HG03575 (cell line): ENCODE measurements around the gene IL3RA.
A peak's percentile ranks its signal among the peaks of the same experiment; 100 is the strongest.
"Not testable (repeated sequence)": the region's sequence is repeated elsewhere in the genome, so short reads cannot be mapped to it uniquely, and the experiment has no call there.

Experiments used
- ATAC-seq: cut with Tn5 transposase; IDR thresholded peaks from one replicate; pipeline ENCODE4 v1.9.1; 2021; ENCODE audit not compliant: unreplicated experiment, insufficient number of reproducible peaks, low FRiP score; ENCODE audit errors: extremely low read depth

IL3RA gene

DNA sequence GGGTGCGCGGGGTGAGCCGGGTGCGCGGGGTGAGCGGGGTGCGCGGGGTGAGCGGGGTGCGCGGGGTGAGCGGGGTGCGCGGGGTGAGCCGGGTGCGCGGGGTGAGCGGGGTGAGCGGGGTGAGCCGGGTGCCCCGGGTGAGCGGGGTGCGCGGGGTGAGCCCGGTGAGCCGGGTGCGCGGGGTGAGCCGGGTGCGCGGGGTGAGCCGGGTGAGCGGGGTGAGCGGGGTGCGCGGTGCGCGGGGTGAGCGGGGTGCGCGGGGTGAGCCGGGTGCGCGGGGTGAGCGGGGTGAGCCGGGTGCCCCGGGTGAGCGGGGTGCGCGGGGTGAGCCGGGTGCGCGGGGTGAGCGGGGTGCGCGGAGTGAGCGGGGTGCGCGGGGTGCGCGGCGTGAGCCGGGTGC is 29.8 kb downstream of the IL3RA start:
- ATAC-seq: not testable (repeated sequence)

DNA sequence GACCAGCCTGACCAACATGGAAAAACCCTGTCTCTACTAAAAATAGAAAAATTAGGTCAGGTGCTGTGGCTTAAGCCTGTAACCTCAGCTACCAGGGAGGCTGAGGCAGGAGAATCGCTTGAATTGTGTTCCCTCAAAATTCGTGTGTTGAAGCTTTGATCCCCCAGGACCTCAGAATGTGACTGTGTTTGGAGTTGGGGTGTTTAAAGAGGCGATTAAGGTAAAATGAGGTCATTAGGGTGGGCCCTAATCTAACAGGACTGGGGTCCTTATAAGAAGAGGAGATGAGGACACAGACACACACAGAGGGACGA is 31.8 kb downstream of the IL3RA start:
- ATAC-seq: no peak

DNA sequence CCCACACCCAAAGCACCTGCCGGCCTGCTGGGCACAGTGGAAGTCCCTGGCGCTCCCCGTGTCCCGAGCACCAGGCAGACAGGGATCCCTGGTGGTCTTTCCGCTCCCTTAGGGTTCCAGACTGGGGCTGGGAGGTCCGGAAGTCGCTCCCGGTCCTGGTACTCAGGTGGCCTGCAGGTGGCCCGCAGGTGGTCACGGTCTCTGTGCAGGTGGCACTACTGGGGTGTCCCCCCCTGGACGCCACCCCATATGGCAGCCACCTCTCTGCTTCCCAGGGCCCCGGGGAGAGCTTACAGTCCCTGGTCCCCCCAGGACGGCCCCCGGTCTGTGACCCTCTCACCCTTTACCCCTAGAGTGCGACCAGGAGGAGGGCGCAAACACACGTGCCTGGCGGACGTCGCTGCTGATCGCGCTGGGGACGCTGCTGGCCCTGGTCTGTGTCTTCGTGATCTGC is 41.7 kb downstream of the IL3RA start:
- no peak for ATAC-seq

DNA sequence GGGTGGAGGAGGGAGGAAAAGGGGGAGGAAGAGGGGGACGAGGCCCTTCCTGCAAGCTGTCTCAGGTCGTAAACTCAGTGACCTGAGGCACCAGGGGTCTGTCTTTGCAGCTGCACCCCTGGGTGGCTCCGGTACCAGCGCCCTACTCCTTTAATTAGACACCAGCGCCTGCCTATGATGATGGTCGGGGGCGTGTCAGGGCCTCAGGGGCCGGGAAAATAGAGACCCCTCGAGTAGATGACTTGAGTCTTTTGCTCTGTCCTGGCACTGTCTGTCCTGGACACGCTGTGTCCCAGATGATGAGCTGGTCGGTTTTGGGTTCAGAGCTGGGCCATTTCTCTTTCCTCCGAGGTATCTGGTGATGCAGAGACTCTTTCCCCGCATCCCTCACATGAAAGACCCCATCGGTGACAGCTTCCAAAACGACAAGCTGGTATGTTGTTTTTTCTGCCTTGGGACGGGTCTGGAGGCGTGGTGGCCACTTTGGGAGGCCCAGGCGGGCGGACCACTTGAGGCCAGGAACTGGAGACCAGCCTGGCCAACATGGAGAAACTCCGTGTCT is 44.2 kb downstream of the IL3RA start:
- no peak for ATAC-seq

DNA sequence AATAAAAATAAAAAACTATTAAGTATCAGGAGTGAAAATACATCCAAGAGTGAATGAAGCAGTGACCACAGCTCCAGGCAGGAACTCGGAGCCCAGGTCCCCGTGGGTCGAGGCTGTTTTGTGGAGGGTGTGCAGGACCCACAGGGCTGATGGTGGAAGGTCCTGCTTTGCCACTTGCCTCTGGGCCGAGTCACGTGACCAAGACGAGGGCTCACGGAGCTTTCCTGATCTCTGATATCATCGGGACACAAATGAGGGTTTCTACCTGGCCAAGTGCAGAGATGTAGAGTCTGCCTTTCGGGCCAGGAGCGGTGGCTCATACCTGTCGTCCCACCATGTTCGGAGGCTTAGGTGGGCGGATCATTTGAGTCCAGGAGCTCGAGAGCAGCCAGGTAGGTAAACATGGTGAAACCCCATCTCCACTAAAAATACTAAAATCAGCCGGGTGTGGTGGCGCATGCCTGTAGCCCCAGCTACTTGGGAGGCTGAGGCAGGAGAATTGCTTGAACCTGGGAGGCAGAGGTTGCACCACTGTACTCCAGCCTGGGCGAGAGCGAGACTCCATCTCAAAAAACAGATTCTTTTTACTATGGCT is 48.2 kb downstream of the IL3RA start:
- no peak for ATAC-seq

DNA sequence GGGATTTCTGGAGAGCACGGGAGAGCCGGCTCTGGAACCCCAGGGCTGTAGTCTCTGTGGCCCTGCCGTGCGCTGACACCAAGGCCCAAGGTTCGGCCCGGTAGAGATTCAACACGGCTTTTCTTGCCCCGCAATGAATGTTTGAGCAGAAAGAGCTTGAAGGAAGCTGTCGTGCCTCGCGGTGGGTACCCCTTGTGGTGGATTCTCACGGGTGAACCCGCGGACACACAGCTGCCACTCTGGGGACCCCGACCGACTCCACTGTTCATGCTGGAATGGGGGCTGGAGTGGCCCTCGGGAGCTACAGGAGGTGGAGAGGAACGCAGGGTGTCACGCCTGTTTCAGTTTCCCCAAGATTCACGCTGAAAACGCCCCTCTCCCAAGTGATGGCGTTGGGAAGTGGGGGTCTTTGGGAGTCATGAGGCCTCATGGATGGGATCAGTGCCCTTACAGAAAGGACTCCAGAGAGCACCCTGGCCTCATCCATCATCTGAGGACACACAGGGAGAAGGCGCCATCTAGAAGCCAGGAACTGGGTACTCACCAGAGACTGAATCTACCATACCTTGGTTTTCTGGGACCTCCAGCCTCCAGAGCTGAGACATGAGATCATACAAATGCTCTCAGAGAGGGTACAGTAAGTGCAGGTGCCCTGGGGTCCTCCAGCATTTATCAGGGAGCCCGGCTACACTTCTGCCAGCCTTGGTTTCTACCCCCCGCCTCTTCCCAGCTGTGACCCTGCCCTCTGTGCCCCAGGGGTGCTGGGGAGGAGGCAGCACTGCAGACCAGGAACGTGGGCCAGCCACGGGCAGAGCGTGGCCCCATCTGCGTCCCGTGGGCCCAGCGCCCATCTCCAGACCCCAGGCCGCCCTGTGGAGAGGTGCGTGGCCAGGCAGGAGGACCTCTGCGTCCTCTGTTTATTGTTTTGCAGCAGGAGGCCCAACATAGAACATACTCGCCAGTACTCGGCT is 49.0 kb downstream of the IL3RA start:
- ATAC-seq: no peak

DNA sequence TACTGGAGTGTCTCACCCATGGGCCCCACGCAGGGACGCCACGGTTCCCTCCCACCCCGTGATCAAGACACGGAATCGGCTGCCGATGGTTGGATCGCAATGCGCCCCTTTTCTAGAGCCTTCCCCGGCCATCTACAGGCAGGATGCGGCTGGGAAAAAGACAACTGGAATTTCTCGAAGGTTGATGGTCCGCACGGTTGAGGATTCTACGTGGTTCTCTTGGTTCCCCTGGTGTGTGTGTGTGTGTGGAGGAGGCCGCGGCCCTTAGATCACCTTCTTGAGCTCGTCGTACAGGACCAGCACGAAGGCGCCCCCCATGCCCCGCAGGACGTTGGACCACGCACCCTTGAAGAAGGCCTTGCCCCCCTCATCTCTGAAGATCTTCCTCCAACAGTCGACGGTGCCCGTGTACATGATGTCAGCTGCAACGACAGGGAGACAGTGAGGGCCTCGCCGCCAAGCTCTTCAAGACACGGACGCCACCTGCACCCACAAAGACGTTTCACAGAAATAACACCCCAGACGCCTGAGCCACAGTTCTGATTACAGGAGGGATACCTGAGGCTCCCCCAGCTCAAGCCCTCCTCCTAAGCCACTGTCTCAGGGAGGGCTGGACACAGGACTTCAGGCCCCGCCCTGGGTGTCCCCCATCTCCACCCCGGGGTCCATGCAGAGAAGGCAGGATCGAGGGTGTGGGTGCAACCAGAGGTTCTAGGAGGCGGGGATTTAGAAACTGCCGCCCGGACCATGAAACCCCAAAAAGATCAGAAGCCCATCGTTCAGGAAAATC is 49.9 kb downstream of the IL3RA start:
- no peak for ATAC-seq

DNA sequence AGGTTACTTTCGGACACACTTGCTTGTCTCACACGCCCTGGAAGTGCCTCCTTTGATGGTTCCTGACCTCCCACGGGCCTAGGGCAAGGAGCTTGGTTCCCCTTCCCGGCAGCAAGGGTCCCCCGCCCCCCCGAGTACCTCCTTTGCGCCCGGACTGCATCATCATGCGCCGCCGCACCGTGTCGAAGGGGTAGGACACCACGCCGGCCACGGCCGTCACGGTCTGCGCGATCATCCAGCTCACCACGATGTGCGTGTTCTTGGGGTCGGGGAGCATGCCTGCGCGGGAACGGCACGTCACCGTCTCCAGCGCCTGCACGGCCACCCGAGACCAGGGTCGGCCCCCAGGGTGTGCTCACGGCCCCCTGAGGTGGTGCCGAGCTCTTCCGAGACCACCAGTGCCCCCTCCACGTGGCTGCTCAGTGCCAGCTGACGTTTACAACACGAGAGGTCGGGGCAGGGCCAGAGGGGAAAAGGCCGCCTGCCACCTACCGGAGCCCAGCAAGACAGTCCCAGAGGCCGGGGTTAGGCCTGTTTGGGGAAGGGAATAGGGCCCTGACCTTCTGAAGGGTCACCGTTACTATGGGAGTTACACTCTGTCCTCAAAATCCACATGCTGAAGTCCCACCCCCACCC is 50.7 kb downstream of the IL3RA start:
- no peak for ATAC-seq

DNA sequence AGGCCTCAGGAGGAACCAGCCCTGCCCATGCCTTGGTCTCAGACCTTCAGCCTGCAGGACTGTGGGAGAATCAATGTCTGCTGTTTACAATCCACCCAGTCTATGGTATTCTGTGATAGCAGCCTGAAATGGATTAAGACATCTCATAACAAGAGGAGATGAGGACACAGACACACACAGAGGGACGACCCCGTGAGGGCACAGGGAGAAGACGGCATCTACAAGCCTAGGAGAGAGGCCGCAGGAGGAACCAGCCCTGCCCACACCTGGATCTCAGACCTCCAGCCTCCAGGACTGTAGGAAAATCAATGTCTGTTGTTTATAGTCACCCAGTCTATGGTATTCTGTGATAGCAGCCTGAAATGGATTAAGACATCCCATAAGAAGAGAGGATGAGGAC is 52.1 kb downstream of the IL3RA start:
- no peak for ATAC-seq

DNA sequence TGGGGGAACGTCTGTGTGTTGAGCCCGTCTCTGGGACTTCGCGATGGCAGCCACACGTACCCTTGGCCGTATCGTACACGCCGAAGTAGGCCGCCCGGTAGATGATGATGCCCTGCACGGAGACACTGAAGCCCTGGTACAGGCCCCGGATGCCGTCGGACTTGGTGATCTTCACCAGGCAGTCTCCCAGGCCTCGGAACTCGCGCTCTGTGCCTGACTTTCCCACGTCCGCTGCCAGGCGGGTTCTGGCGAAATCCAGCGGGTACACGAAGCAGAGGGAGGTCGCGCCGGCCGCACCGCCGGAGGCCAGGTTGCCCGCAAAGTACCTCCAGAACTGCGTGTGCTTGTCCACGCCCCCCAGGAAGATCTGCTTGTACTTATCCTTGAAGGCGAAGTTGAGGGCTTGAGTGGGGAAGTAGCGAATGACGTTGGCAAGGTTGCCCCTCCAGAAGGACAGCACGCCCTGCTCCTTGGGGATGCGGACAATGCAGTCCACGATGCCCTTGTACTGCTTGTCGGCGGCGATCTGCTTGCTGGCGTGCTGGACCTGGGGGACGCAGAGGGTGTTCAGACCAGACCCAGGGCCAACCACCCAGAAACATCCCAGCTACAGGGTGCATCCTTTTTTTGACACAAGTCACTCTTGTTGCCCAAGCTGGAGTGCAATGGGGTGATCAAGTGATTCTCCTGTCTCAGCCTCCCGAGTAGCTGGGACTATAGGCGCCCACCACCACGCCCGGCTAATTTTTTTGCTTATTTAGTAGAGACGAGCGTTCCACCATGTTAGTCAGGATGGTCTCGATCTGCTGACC is 52.8 kb downstream of the IL3RA start:
- ATAC-seq: no peak

DNA sequence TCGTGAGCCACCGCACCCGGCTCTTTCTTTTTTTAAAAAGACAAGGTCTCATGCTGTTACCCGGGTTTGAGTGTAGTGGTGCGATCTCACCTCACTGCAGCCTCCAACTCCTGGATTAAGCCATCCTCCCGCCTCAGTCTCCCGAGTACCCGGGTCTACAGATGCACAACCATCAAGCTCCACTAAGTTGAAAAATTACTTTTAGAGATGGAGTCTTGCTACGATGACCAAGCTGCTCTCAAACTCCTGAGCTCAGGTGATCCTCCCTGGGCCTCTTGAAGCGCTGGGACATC is 53.4 kb downstream of the IL3RA start:
- ATAC-seq: no peak

DNA sequence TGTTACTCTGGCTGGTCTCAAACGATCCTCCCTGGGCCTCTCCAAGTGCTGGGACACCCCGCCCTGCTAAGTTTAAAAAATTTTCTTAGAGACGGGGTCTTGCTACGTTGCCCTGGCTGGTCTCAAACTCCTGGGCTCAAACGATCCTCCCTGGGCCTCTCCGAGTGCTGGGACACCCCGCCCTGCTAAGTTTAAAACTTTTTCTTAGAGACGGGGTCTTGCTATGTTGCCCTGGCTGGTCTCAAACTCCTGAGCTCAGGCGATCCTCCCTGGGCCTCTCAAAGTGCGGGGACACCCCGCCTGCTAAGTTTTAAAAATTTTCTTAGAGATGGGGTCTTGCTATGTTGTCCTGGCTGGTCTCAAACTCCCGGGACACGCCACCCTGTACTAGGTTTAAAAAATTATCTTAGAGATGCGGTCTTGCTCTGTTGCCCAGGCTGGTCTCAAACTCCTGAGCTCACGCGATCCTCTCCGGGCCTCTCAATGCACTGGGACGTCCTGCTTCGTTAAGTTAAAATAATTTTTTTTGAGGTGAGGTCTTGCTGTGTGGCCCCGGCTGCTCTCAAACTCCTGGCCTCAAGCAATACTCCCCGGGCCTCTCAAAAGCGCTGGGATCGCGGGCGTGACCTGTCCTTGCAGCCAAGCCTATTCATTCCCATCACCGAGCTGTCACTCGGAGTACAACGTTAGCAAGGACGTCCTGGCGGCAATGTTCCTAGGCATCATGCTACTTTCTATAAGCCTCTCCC is 54.2 kb downstream of the IL3RA start:
- ATAC-seq: no peak

DNA sequence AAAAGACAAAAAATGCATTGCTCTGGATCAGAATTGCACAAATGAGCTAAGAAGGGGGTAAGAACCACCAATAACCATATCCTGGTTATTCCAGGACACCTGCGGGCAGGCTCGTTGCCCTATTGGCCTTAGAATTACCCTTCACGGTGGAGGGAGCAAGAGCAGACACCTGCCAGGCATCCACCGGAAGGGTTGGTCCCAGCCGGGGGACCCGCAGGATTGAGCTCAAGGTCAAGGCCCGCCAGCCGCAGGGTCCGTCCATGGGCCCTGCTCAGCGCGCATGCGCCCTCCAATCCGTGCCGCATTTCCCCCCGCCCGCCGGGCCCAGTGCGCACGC is 54.8 kb downstream of the IL3RA start:
- peak; percentile 12 for ATAC-seq

DNA sequence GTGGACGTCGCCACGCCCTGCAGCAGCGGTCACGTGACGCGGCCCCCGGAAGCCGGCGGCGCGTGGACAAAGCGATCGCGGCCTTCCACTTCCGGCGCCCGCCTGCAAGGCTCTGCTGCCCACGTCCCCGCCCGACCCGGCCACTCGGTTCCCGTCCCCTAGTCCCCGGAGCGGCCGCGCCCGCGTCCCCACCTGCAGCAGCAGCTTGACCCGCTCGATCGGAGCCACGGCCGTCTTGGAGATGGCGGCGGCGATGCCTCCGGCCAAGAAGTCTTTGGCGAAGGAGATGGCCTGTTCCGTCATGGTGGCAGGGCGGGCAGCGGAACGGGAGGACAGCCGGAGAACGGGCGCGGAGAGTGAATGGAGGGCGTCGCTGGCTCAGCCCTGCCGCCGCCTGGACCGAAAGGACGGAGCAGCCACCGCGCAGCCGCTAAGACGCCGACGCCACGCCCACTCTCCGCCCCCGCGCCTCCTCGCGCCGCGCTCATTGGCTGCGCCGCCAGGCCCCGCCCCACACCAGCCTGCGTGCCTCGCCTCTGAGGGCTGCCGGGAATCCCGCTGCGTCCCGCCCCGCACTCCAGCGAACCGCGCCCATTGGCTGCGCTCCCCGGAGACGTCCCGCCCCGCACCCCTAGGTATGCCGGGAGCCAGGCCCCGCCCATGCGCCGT is 55.3 kb downstream of the IL3RA start, which contains the start of gene SLC25A6:
TSS of gene SLC25A6 (minus strand) at position 407 of the 669 bp plus-strand sequence. CDS start at position 303, 104 bp downstream.
- ATAC-seq: peak; percentile 76

DNA sequence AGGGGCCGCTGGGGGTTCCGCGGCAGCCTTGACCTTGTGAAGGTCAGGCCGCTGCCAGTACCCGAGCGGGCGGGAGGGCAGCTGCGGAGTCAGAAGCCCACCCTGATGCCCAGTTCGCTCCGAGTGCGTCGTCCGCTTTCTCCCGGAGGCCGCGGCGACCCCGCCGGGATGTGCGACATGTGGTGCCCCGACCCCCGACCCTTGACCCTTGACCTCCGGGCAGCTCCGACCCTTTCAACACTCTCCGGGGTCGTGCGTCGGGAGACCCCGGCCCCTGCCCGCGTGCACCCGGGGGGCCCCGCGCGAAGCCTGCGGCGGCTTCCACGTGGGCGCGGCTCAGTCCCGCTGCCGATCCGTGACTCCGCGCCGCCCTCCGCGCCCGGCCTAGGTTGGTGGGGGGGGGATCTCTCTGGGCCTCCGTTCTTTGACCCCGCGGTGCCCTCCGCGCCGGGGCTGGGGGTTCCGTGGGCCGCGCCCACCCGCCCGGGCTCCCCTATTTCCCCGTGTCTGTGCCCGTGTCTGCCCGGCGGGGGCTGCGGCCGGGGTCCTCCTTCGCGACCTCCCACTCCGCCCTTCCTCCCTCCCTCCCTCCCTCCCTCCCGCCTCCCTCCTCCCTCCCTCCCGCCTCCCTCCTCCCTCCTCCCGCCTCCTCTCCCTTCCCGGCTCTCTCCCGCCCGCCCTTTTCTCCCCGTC is 55.9 kb downstream of the IL3RA start:
- no peak for ATAC-seq

DNA sequence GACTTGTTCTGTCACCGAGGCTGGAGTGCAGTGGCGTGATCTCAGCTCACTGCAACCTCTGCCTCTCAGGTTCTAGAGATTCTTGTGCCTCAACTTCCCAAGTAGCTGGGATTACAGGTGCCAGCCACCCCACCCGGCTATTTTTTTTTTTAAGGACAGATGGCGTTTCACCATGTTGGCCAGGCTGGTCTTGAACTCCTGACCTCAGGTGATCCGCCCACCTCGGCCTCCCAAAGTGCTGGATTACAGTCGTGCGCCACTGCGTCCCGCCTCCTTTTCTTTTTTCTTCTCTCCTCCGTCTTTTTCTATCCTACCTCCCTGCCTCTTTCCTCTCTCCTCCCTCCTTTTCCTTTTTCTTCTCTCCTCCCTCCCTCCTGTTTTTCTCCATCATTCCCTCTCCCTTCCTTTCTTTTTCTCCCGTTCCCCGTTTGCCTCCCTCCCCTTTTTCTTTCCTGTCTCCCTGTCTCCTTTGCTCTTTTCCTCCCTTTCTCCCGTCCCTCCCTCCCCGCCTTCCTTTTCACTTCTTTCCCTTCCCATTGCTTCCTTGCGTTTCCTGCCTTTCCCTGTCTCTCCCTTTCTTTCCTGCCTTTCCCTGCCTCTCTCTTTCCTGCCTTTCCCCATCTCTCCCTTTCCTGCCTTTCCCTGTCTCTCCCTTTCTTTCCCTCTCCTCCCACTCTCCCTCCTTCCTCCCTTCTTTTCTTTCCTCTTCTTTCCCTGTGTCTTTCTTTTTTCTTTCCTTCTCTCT is 57.5 kb downstream of the IL3RA start:
- no peak for ATAC-seq
